Liver (tissue), 9 donors: ENCODE results near the gene ITGA2. TPM values are rescaled to one million over a fixed set of nuclear protein-coding genes. Genes with fewer than 3 reads are reported as not detected.

Experiments used
- DNase-seq: peaks from one replicate; pipeline ENCODE4 v3.0.0-alpha.2; 2017; ENCODE audit warnings: low spot score
- H3K27ac ChIP-seq, 2 donors: one replicate each; pipeline ENCODE4 v1.7.0; 2013; ENCODE audit warnings: inconsistent platforms in 2 of 2, low read length in 2 of 2, control low read depth in 1 of 2, low read depth in 1 of 2, mild to moderate bottlenecking in 1 of 2
- H3K27me3 ChIP-seq, 4 donors: one replicate each; pipeline versions ENCODE4 v1.6.1 to v1.7.0; 2013; ENCODE audit warnings: low read length in 3 of 4, inconsistent platforms in 1 of 4, mild to moderate bottlenecking in 1 of 4, moderate library complexity in 1 of 4; ENCODE audit not compliant: control insufficient read depth in 4 of 4, insufficient read depth in 4 of 4
- H3K36me3 ChIP-seq, 4 donors: one replicate each; pipeline versions ENCODE4 v1.6.1 to v1.7.0; 2013; ENCODE audit warnings: low read length in 3 of 4, mild to moderate bottlenecking in 3 of 4, low read depth in 1 of 4, moderate library complexity in 1 of 4; ENCODE audit not compliant: control insufficient read depth in 4 of 4, insufficient read depth in 3 of 4
- H3K4me1 ChIP-seq, 4 donors: one replicate each; pipeline versions ENCODE4 v1.6.1 to v1.7.0; 2013; ENCODE audit warnings: low read length in 3 of 4, mild to moderate bottlenecking in 3 of 4, moderate library complexity in 1 of 4; ENCODE audit not compliant: control insufficient read depth in 4 of 4, insufficient read depth in 4 of 4
- H3K4me3 ChIP-seq, 3 donors: one replicate each; pipeline versions ENCODE4 v1.6.1 to v1.7.0; 2013; ENCODE audit warnings: low read length in 3 of 3, control low read depth in 1 of 3, low read depth in 1 of 3, mild to moderate bottlenecking in 1 of 3
- H3K9ac ChIP-seq, 2 donors: one replicate each; pipeline ENCODE4 v1.7.0; 2013; ENCODE audit warnings: low read length in 2 of 2, mild to moderate bottlenecking in 2 of 2, moderate library complexity in 2 of 2, control low read depth in 1 of 2, low read depth in 1 of 2
- H3K9me3 ChIP-seq, 4 donors: one replicate each; pipeline versions ENCODE4 v1.6.1 to v1.7.0; 2013; ENCODE audit warnings: low read length in 3 of 4; ENCODE audit not compliant: control insufficient read depth in 4 of 4
- ATF3 ChIP-seq: IDR thresholded peaks from 2 replicates; pipeline ENCODE4 v1.6.1; 2016; ENCODE audit warnings: antibody characterized with exemption
- CTCF ChIP-seq: fragments of 150-350 bp; IDR thresholded peaks from 2 replicates; pipeline ENCODE4 v1.5.1; 2017; ENCODE audit warnings: improper control_type of control experiment, low read depth, low read length; ENCODE audit not compliant: missing input control
- EGR1 ChIP-seq, 2 donors: IDR thresholded peaks; 2 replicates each; pipeline ENCODE4 v1.6.1; 2016 to 2018; ENCODE audit warnings: antibody characterized with exemption in 2 of 2, low read depth in 2 of 2
- FOXA1 ChIP-seq: IDR thresholded peaks from 2 replicates; pipeline ENCODE4 v1.6.1; 2016; ENCODE audit warnings: antibody characterized with exemption
- FOXA2 ChIP-seq: IDR thresholded peaks from 2 replicates; pipeline ENCODE4 v1.6.1; 2016; ENCODE audit warnings: antibody characterized with exemption
- GABPA ChIP-seq, 2 donors: IDR thresholded peaks in 1 of 2; conservative IDR thresholded peaks in 1 of 2; 2 replicates each; pipeline ENCODE4 v1.6.1; 2016; ENCODE audit warnings: antibody characterized with exemption in 2 of 2, mild to moderate bottlenecking in 1 of 2, moderate library complexity in 1 of 2
- HNF4A ChIP-seq, 2 donors: conservative IDR thresholded peaks; 2 replicates each; pipeline ENCODE4 v1.6.1; 2016; ENCODE audit warnings: antibody characterized with exemption in 2 of 2, mild to moderate bottlenecking in 2 of 2
- HNF4G ChIP-seq: IDR thresholded peaks from 2 replicates; pipeline ENCODE4 v1.6.1; 2016; ENCODE audit warnings: antibody characterized with exemption
- JUND ChIP-seq, 2 donors: IDR thresholded peaks; 2 replicates each; pipeline ENCODE4 v1.6.1; 2016; ENCODE audit warnings: antibody characterized with exemption in 2 of 2
- MAX ChIP-seq: IDR thresholded peaks from 2 replicates; pipeline ENCODE4 v1.6.1; 2016; ENCODE audit warnings: antibody characterized with exemption
- RAD21 ChIP-seq, 2 donors: IDR thresholded peaks; 2 replicates each; pipeline ENCODE4 v1.6.1; 2016; ENCODE audit warnings: antibody characterized with exemption in 2 of 2, mild to moderate bottlenecking in 2 of 2
- RXRA ChIP-seq, 2 donors: IDR thresholded peaks; 2 replicates each; pipeline ENCODE4 v1.6.1; 2017 to 2018; ENCODE audit warnings: antibody characterized with exemption in 2 of 2, mild to moderate bottlenecking in 1 of 2
- SP1 ChIP-seq: IDR thresholded peaks from 2 replicates; pipeline ENCODE4 v1.6.1; 2018; ENCODE audit warnings: antibody characterized with exemption, mild to moderate bottlenecking
- TAF1 ChIP-seq: conservative IDR thresholded peaks from 2 replicates; pipeline ENCODE4 v1.6.1; 2016; ENCODE audit warnings: antibody characterized with exemption, mild to moderate bottlenecking
- YY1 ChIP-seq: IDR thresholded peaks from 2 replicates; pipeline ENCODE4 v1.6.1; 2016; ENCODE audit warnings: antibody characterized with exemption, mild to moderate bottlenecking
- ZBTB33 ChIP-seq: IDR thresholded peaks from 2 replicates; pipeline ENCODE4 v1.6.1; 2016; ENCODE audit warnings: antibody characterized with exemption
- WGBS: extraction: QIAGEN DNeasy Blood & Tissue Kit; methylation state at CpG from one replicate; pipeline ENCODE4 v1.1.7; 2013; 5-methylcytosine and 5-hydroxymethylcytosine counted together
- polyA plus RNA-seq, 2 donors: library from polyadenylated mRNA; stranded (reverse) in 1 of 2; unstranded in 1 of 2; fragments of 200-250 nt in 1 of 2; fragments of >200 nt in 1 of 2; fragmentation: Nextera tagmentation in 1 of 2; extraction: Ambion mirVana in 1 of 2; gene quantifications; one replicate each; pipeline versions ENCODE4 v1.2.1 to v1.2.3, GENCODE V29; 2013 to 2015
- total RNA-seq, 2 donors: library from RNA; depleted of rRNA; stranded (reverse); fragments of >200 nt; gene quantifications; one replicate each; pipeline ENCODE4 v1.2.3, GENCODE V29; 2014
- TF ChIP-seq, protein P1 (sequence below): IDR thresholded peaks from 2 replicates; pipeline ENCODE4 v1.6.1; 2016; ENCODE audit warnings: antibody characterized with exemption, mild to moderate bottlenecking
- donor health status: healthy.
- donor health status: healthy.
- donor health status: healthy.
- donor health status: healthy.
- donor health status: healthy.

The ITGA2 gene
- total and polyA plus RNA-seq, 4 donors: 0.12 to 0.61 (median 0.33) TPM

GRCh38 chr5:53032188-53032587 lies 43.0 kb downstream of the ITGA2 start:
- no peaks in the 10 kb centered on the region for H3K27me3 ChIP-seq
- H3K4me3 ChIP-seq: no peak overlapping the region
- H3K36me3 ChIP-seq: no peaks in the 10 kb centered on the region
- H3K27ac ChIP-seq: no peak overlapping the region
- no peak for TF ChIP-seq ZBTB33
- TF ChIP-seq ATF3: no peak
- no peak for TF ChIP-seq EGR1 (IDR thresholded peaks at IDR 0.05; ENCODE audit: low read depth in 2 of 2)
- TF ChIP-seq MAX: no peak
- TF ChIP-seq SP1: no peak
- no peak for TF ChIP-seq HNF4A (conservative IDR thresholded peaks at IDR 0.05)
- TF ChIP-seq RXRA (IDR thresholded peaks at IDR 0.05): no peak
- TF ChIP-seq FOXA1: no peak
- no peak for TF ChIP-seq FOXA2
- TF ChIP-seq GABPA (IDR thresholded peaks at IDR 0.05 in 1 of 2, conservative IDR thresholded peaks at IDR 0.05 in 1 of 2): no peak
- no peak for TF ChIP-seq HNF4G
- TF ChIP-seq, protein P1, sequence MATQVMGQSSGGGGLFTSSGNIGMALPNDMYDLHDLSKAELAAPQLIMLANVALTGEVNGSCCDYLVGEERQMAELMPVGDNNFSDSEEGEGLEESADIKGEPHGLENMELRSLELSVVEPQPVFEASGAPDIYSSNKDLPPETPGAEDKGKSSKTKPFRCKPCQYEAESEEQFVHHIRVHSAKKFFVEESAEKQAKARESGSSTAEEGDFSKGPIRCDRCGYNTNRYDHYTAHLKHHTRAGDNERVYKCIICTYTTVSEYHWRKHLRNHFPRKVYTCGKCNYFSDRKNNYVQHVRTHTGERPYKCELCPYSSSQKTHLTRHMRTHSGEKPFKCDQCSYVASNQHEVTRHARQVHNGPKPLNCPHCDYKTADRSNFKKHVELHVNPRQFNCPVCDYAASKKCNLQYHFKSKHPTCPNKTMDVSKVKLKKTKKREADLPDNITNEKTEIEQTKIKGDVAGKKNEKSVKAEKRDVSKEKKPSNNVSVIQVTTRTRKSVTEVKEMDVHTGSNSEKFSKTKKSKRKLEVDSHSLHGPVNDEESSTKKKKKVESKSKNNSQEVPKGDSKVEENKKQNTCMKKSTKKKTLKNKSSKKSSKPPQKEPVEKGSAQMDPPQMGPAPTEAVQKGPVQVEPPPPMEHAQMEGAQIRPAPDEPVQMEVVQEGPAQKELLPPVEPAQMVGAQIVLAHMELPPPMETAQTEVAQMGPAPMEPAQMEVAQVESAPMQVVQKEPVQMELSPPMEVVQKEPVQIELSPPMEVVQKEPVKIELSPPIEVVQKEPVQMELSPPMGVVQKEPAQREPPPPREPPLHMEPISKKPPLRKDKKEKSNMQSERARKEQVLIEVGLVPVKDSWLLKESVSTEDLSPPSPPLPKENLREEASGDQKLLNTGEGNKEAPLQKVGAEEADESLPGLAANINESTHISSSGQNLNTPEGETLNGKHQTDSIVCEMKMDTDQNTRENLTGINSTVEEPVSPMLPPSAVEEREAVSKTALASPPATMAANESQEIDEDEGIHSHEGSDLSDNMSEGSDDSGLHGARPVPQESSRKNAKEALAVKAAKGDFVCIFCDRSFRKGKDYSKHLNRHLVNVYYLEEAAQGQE: no peak
- TF ChIP-seq JUND (IDR thresholded peaks at IDR 0.05): no peak
- no peak for TF ChIP-seq TAF1
- no peak overlapping the region for H3K9ac ChIP-seq
- H3K9me3 ChIP-seq: no peaks in the 10 kb centered on the region
- 83% methylated on average over 2 of the region's 2 CpGs for WGBS
- no peak for DNase-seq
- no peaks in the 10 kb centered on the region for H3K4me1 ChIP-seq

DNA sequence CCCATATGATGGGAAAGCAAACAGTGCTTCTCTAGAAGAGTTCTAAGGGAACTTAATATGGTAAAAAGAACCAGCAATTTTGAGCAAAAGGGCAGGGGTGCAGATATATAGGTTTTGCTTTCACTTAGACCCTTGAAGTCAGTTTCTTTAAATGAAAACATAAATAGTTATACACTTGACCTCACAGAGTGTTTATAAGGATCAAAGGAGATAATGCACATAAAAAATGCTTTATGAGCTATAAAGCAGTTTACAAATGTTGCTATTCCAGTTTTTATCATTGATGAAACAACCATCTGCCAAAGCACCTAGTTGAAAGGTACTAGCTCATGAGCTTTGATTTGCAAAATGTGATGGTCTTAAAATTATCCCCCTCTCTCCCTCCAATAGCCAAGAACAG lies 45.7 kb downstream of the ITGA2 start:
- Histone ChIP-seq H3K36me3 (no peaks in the 10 kb centered on the region), H3K27ac (no peak overlapping the region), H3K27me3 (no peaks in the 10 kb centered on the region), H3K9me3 (no peaks in the 10 kb centered on the region), H3K4me3 (no peak overlapping the region), H3K4me1 (no peaks in the 10 kb centered on the region), H3K9ac (no peak overlapping the region)
- no peak for DNase-seq
- TF ChIP-seq RAD21 (IDR thresholded peaks at IDR 0.05): no peak
- no peak for TF ChIP-seq TAF1
- TF ChIP-seq HNF4A (conservative IDR thresholded peaks at IDR 0.05): no peak
- no peak for TF ChIP-seq ATF3
- TF ChIP-seq CTCF: no peak
- TF ChIP-seq, protein P1: no peak
- TF ChIP-seq JUND (IDR thresholded peaks at IDR 0.05): no peak
- TF ChIP-seq FOXA2: no peak
- no peak for TF ChIP-seq ZBTB33
- no peak for TF ChIP-seq SP1
- TF ChIP-seq YY1: no peak
- TF ChIP-seq RXRA (IDR thresholded peaks at IDR 0.05): no peak
- no peak for TF ChIP-seq EGR1 (IDR thresholded peaks at IDR 0.05; ENCODE audit: low read depth in 2 of 2)
- TF ChIP-seq MAX: no peak
- no peak for TF ChIP-seq FOXA1
